ENCODE data around the gene PPFIA4. TPM values are rescaled to one million over a fixed set of nuclear protein-coding genes. Genes with fewer than 3 reads are reported as not detected.

The PPFIA4 gene
- polyA plus RNA-seq, 1 donor from 2014 or later: not detected

DNA sequence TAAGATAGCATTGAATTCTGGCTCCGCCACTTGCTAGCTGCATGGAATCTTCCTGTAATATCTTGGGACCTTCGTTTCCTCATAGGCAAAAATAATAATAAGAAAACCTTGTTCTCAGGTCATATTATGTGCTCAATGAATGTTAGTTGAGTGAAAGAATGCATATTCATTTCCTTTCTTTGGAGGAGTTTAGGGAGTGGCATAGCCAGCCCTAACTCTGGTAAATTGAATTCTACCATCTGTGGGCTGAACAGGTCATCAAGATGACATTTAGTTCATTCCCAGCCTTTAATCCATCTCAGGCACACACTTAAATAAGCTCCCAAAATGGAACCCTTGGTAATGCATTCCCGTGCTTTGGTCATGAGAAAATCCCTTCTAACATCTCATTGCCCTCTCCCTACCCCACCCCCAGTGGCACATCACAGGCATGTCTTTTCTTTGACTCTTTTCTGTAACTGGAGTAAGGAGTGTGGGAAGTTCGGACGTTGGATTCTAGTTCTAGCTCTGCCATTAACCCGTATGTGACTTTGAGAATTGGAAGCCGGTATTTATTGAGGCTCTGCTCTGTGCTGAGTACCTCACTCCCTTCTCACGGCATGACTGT is 72.7 kb downstream of the PPFIA4 start:
- Mint-ChIP-seq H3K27me3 (peaks cover 13% of the 10 kb centered on the region), H3K27ac (no peak overlapping the region), H3K4me1 (no peaks in the 10 kb centered on the region), H3K36me3 (peaks cover 2% of the 10 kb centered on the region), H3K9me3 (peaks cover 7 to 27% (median 11%) of the 10 kb centered on the region in 3 donors), H3K4me3 (peak overlapping the region in 1 of 4 donors; percentile 10)

GRCh38 chr1:203099805-203100515 is 73.7 kb downstream of the PPFIA4 start:
- Mint-ChIP-seq H3K9me3 (peaks cover 4 to 20% (median 9%) of the 10 kb centered on the region in 3 donors), H3K4me3 (no peak overlapping the region), H3K36me3 (peaks cover 2% of the 10 kb centered on the region), H3K4me1 (no peaks in the 10 kb centered on the region), H3K27ac (no peak overlapping the region), H3K27me3 (peaks cover 13% of the 10 kb centered on the region)

DNA sequence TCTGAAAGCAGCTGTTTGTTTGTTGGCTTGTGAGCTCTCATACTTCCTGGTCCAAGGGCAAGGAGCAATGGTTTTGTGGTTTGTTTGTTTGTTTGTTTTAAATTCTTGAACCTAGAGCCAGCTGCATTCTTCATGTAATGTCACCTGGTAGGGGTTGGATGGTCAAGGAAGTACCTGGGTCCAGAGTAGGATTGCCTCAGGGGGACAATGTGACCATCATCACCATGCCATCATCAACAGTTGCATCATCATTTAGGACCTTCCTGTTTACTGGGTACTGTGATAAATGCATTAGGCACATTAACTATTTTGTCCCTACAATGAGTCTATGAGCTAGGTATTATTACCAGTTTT is 74.2 kb downstream of the PPFIA4 start:
- H3K27me3 Mint-ChIP-seq: peaks cover 17% of the 10 kb centered on the region
- H3K36me3 Mint-ChIP-seq: peaks cover 2% of the 10 kb centered on the region
- H3K9me3 Mint-ChIP-seq: peaks cover 4 to 14% (median 9%) of the 10 kb centered on the region in 3 donors
- no peaks in the 10 kb centered on the region for H3K4me1 Mint-ChIP-seq
- no peak overlapping the region for H3K4me3 Mint-ChIP-seq
- H3K27ac Mint-ChIP-seq: no peak overlapping the region

GRCh38 chr1:203101813-203102634 is 75.7 kb downstream of the PPFIA4 start:
- Mint-ChIP-seq H3K27ac (no peak overlapping the region), H3K36me3 (no peaks in the 10 kb centered on the region), H3K27me3 (peaks cover 19% of the 10 kb centered on the region), H3K9me3 (peaks cover 4 to 6% (median 4%) of the 10 kb centered on the region in 3 donors), H3K4me3 (no peak overlapping the region), H3K4me1 (no peaks in the 10 kb centered on the region)

- Mint-ChIP-seq H3K4me1 (no peaks in the 10 kb centered on the region), H3K27me3 (peaks cover 28% of the 10 kb centered on the region), H3K36me3 (no peaks in the 10 kb centered on the region), H3K4me3 (no peak overlapping the region), H3K9me3 (peaks cover 0 to 4% (median 3%) of the 10 kb centered on the region in 3 donors), H3K27ac (no peak overlapping the region)
These were observed 76.9 kb downstream of the PPFIA4 start for GRCh38 chr1:203103216-203103615.

DNA sequence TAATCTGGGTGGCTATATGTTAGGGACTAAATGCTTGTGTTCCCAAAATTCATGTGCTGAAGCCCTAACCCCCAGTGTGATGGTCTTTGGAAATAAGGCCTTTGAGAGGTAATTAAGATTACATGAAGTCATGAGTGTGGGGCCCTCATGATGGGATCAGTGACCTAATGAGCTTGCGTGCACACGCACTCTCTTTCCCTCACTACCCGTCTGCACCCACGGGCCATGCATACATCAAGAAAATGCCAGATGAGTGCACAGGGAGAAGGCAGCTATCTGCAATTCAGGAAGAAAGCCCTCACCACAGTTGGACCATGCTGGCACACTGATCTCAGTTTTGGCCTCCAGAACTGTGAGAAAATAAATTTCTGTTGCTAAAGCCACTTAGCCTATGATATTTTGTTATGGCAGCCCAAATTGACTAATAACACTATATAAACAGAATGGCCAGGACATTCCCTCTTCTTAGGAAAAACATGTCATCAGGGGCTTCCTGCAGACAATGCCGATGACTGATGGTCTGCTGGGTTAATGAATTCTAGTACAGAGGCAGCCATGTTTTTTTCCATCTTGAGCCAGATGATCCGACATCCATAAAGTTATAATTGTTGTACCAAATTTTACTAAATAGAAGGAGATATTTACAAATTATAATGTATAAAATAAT is 77.7 kb downstream of the PPFIA4 start:
- no peaks in the 10 kb centered on the region for H3K4me1 Mint-ChIP-seq
- no peak overlapping the region for H3K4me3 Mint-ChIP-seq
- no peak overlapping the region for H3K27ac Mint-ChIP-seq
- peaks cover 32% of the 10 kb centered on the region for H3K27me3 Mint-ChIP-seq
- peaks cover 0 to 4% (median 3%) of the 10 kb centered on the region in 3 donors for H3K9me3 Mint-ChIP-seq
- H3K36me3 Mint-ChIP-seq: no peaks in the 10 kb centered on the region

DNA sequence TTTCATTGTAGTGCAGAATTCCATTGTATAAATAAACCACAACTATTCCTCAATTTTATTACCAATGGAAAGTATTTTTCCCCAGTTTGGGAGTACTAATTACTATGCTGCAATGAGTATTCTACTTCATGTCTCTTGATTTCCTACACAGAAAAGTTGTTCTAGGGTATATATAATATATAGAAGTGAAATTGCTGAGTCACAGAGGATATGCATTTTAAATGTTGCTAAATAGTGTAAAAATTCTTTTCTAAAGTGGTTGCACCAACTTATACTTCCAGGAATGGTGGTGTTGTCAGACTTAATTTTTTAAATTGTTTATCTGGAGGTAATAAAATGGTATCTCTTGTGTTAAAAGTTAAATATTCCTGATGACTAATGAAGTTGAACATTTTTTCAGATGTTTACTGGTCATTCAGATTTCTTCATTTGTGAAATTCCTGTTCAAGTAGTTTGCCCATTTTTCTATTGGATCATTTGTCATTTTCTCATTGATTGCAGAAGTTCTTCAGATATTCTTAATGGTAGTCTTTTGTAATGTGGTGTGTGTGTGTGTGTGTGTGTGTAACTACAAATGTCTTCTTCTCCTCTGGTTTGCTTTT is 78.6 kb downstream of the PPFIA4 start:
- no peaks in the 10 kb centered on the region for H3K4me1 Mint-ChIP-seq
- H3K27me3 Mint-ChIP-seq: peaks cover 34% of the 10 kb centered on the region
- H3K27ac Mint-ChIP-seq: no peak overlapping the region
- peaks cover 0 to 4% (median 3%) of the 10 kb centered on the region in 3 donors for H3K9me3 Mint-ChIP-seq
- H3K36me3 Mint-ChIP-seq: no peaks in the 10 kb centered on the region
- no peak overlapping the region for H3K4me3 Mint-ChIP-seq

GRCh38 chr1:203112475-203112874 is 86.2 kb downstream of the PPFIA4 start:
- Mint-ChIP-seq H3K4me3 (no peak overlapping the region), H3K9me3 (no peaks in the 10 kb centered on the region), H3K27ac (no peak overlapping the region), H3K27me3 (peaks cover 24% of the 10 kb centered on the region), H3K4me1 (peaks cover 0 to 2% (median 0%) of the 10 kb centered on the region in 3 donors), H3K36me3 (no peaks in the 10 kb centered on the region)

GRCh38 chr1:203113308-203113707 is 87.0 kb downstream of the PPFIA4 start:
- H3K9me3 Mint-ChIP-seq: no peaks in the 10 kb centered on the region
- peaks cover 22% of the 10 kb centered on the region for H3K27me3 Mint-ChIP-seq
- H3K36me3 Mint-ChIP-seq: no peaks in the 10 kb centered on the region
- no peak overlapping the region for H3K4me3 Mint-ChIP-seq
- no peak overlapping the region for H3K27ac Mint-ChIP-seq
- H3K4me1 Mint-ChIP-seq: peaks cover 0 to 2% (median 0%) of the 10 kb centered on the region in 3 donors

DNA sequence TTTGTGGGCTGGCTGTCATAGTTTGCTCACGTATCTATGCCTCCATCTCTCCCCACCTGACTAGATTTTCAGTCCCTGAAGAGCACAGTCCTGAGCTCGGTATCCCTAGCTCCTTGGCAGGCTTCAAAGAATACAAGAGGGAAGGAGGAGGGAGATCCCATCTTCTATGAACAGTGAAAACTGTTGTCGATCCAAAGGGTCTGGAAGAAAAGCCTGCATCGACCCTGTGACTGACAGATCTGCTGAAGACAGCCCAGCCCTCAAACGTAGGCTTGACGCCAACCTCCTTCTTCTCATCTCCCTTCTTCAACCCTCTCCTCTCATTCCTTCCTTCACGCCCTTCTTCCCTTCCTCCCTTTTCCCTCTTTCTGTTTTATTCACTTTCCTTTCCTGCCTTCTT is 87.9 kb downstream of the PPFIA4 start:
- no peak overlapping the region for H3K4me3 Mint-ChIP-seq
- peaks cover 0 to 2% (median 0%) of the 10 kb centered on the region in 3 donors for H3K4me1 Mint-ChIP-seq
- no peak overlapping the region for H3K27ac Mint-ChIP-seq
- H3K36me3 Mint-ChIP-seq: no peaks in the 10 kb centered on the region
- peaks cover 0 to 1% (median 0%) of the 10 kb centered on the region in 3 donors for H3K9me3 Mint-ChIP-seq
- peaks cover 22% of the 10 kb centered on the region for H3K27me3 Mint-ChIP-seq

DNA sequence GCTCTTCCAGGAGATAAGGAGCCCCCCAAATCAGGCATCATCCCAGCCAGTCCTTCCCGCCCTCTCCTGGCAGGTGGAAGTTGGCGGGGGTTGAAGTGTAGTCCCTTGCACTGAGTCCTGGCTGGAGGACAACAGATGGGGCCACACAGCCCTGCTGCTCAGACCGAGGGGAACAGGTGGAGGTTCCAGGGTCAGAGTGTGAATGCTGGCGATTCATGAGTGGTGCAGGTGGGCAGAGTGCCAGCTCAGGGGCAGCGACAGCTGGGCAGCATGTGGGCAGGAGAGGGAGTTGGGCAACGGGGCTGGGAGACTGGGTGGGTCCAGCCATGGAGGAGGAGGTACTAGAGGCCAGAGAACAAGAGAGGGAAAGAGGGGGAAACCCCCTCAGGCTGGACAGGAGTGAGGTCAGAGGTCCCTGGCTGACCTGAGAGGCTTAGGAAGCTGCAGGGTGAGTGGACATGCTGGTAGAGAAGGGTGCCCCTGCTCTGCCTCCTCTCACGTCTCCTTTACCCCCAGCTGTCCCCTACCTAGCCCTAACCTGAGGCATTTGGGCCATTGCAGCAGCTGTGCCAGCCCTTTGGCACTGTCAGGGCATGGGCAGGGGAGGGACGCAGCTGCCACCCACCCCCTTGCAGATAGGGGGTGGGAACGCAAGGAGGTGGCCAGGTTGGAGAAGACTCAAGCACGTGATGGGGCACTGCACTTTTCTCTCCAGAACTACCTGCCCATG is 90.0 kb downstream of the PPFIA4 start:
- Mint-ChIP-seq H3K27me3 (peaks cover 33% of the 10 kb centered on the region), H3K4me3 (no peak overlapping the region), H3K27ac (no peak overlapping the region), H3K36me3 (no peaks in the 10 kb centered on the region), H3K9me3 (peaks cover 0 to 5% (median 0%) of the 10 kb centered on the region in 3 donors), H3K4me1 (peaks cover 0 to 2% (median 0%) of the 10 kb centered on the region in 3 donors)

- H3K4me1 Mint-ChIP-seq: no peaks in the 10 kb centered on the region
- no peak overlapping the region for H3K4me3 Mint-ChIP-seq
- H3K9me3 Mint-ChIP-seq: peaks cover 0 to 5% (median 0%) of the 10 kb centered on the region in 3 donors
- no peak overlapping the region for H3K27ac Mint-ChIP-seq
- H3K36me3 Mint-ChIP-seq: no peaks in the 10 kb centered on the region
- H3K27me3 Mint-ChIP-seq: peaks cover 42% of the 10 kb centered on the region
These were observed 91.6 kb downstream of the PPFIA4 start for GRCh38 chr1:203117611-203118575.

Data from IgD-negative memory B cell (primary cell).